ENCODE data around the gene MPO.
A peak's percentile ranks its signal among the peaks of the same experiment; 100 is the strongest.

The MPO gene

GRCh38 chr17:58319173-58320162 is 38.7 kb upstream of the MPO start:
- DNase-seq: no peak

- DNase-seq: no peak
Observed at GRCh38 chr17:58318627-58319172, 38.0 kb upstream of the MPO start.

GRCh38 chr17:58318065-58318481 is 37.3 kb upstream of the MPO start:
- DNase-seq: no peak

- DNase-seq: peak; percentile 63
Observed at GRCh38 chr17:58317421-58318064, 36.8 kb upstream of the MPO start.

GRCh38 chr17:58316260-58316960 is 35.7 kb upstream of the MPO start:
- no peak for DNase-seq

- no peak for DNase-seq
Observed at GRCh38 chr17:58315750-58316149, 35.0 kb upstream of the MPO start.

GRCh38 chr17:58315281-58315711 is 34.6 kb upstream of the MPO start:
- DNase-seq: no peak

- DNase-seq: no peak
Observed at GRCh38 chr17:58314706-58315015, 33.9 kb upstream of the MPO start.

GRCh38 chr17:58313815-58314705 is 33.3 kb upstream of the MPO start:
- DNase-seq: peak; percentile 25

- no peak for DNase-seq
Observed at GRCh38 chr17:58312829-58313228, 32.1 kb upstream of the MPO start.

GRCh38 chr17:58312021-58312630 is 31.4 kb upstream of the MPO start:
- no peak for DNase-seq

GRCh38 chr17:58311429-58311894 is 30.7 kb upstream of the MPO start:
- DNase-seq: no peak

- DNase-seq: no peak
Observed at GRCh38 chr17:58310511-58311428, 30.0 kb upstream of the MPO start.

- no peak for DNase-seq
Observed at GRCh38 chr17:58309918-58310259, 29.2 kb upstream of the MPO start.

- DNase-seq: no peak
Observed at GRCh38 chr17:58308985-58309917, 28.5 kb upstream of the MPO start.

GRCh38 chr17:58308173-58308984 is 27.6 kb upstream of the MPO start:
- no peak for DNase-seq

- DNase-seq: no peak
Observed at GRCh38 chr17:58307468-58308172, 26.9 kb upstream of the MPO start.

All from NCI-H510A treated with DMSO at 0.1 percent for 48 hours (cell line).